H1 (cell line): Measurements from ENCODE around the gene CFAP221. TPM values are rescaled to one million over a fixed set of nuclear protein-coding genes. Genes with fewer than 3 reads are reported as not detected.
A peak's percentile ranks its signal among the peaks of the same experiment; 100 is the strongest.

Source experiments
- ASH2L ChIP-seq: fragments of 200-600, 300-600 bp; sonication (generic); IDR thresholded peaks from one replicate; pipeline ENCODE4 v1.7.1; 2017; ENCODE audit warnings: low read length
- CHD2 ChIP-seq: IDR thresholded peaks from 2 replicates; pipeline ENCODE4 v1.6.1; 2012; ENCODE audit warnings: low read length, improper control_type of control experiment
- EP300 ChIP-seq, 2 experiments: IDR thresholded peaks; 1 replicate in 1 of 2; 2 replicates in 1 of 2; pipeline ENCODE4 v1.6.1; 2011 to 2012; ENCODE audit warnings: low read depth in 2 of 2, low read length in 2 of 2, mild to moderate bottlenecking in 2 of 2, borderline replicate concordance in 1 of 2, inconsistent platforms in 1 of 2, moderate library complexity in 1 of 2
- EZH2 ChIP-seq: fragments of 200-600 bp; sonication (generic); IDR thresholded peaks from 2 replicates; pipeline ENCODE4 v1.7.1; 2012; ENCODE audit warnings: low read depth, mild to moderate bottlenecking, moderate library complexity, low read length, inconsistent platforms; ENCODE audit not compliant: severe bottlenecking
- HDAC2 ChIP-seq, 2 experiments: fragments of 300-600 bp in 1 of 2; sonication (generic) in 1 of 2; IDR thresholded peaks; 2 replicates each; pipeline ENCODE4 v1.6.1; 2011 to 2012; ENCODE audit warnings: low read depth in 2 of 2, low read length in 2 of 2, mild to moderate bottlenecking in 2 of 2, moderate library complexity in 2 of 2, borderline replicate concordance in 1 of 2, inconsistent platforms in 1 of 2
- PHF8 ChIP-seq: fragments of 200-600 bp; sonication (generic); conservative IDR thresholded peaks from 2 replicates; pipeline ENCODE4 v1.7.1; 2012; ENCODE audit warnings: low read depth, mild to moderate bottlenecking, inconsistent platforms, low read length, moderate library complexity
- SIX5 ChIP-seq: IDR thresholded peaks from 2 replicates; pipeline ENCODE4 v1.6.1; 2011; ENCODE audit warnings: mild to moderate bottlenecking, low read depth, low read length
- SUZ12 ChIP-seq: fragments of 200-600 bp; sonication (generic); IDR thresholded peaks from 2 replicates; pipeline ENCODE4 v1.6.1; 2012; ENCODE audit warnings: mild to moderate bottlenecking, inconsistent platforms, low read length, moderate library complexity, mixed read lengths
- YY1 ChIP-seq: IDR thresholded peaks from 2 replicates; pipeline ENCODE4 v1.6.1; 2011; ENCODE audit warnings: low read depth, mild to moderate bottlenecking, low read length
- polyA plus RNA-seq, 7 experiments: library from polyadenylated mRNA; depleted of rRNA in 3 of 7; stranded (reverse) in 5 of 7; unstranded in 2 of 7; fragments of >200 nt in 5 of 7; fragments of 200-250 nt in 2 of 7; gene quantifications; 1 replicate in 5 of 7; 2 replicates in 1 of 7; 4 replicates in 1 of 7; pipeline versions ENCODE4 v1.2.1 to v1.2.3, GENCODE V29; 2011 to 2013; ENCODE audit warnings: missing spikeins in 2 of 7, mixed read lengths in 2 of 7
- total RNA-seq: library from RNA; stranded (reverse); fragmentation: NEBNext Ultra II Directional; extraction: Animal tissue kit (Norgen Biotek cat#: 25700); gene quantifications from 2 replicates; pipeline ENCODE4 v1.2.1, GENCODE V29; 2021
- TF ChIP-seq, protein P1 (sequence below): IDR thresholded peaks from 2 replicates; pipeline ENCODE4 v1.6.1; 2011; ENCODE audit warnings: low read length, improper control_type of control experiment

Gene CFAP221
- total and polyA plus RNA-seq, 2 of the 8 experiments (the other 6 are each of a cell fraction or from before 2014, with no cell fraction given): 0.14 to 0.71 TPM

DNA sequence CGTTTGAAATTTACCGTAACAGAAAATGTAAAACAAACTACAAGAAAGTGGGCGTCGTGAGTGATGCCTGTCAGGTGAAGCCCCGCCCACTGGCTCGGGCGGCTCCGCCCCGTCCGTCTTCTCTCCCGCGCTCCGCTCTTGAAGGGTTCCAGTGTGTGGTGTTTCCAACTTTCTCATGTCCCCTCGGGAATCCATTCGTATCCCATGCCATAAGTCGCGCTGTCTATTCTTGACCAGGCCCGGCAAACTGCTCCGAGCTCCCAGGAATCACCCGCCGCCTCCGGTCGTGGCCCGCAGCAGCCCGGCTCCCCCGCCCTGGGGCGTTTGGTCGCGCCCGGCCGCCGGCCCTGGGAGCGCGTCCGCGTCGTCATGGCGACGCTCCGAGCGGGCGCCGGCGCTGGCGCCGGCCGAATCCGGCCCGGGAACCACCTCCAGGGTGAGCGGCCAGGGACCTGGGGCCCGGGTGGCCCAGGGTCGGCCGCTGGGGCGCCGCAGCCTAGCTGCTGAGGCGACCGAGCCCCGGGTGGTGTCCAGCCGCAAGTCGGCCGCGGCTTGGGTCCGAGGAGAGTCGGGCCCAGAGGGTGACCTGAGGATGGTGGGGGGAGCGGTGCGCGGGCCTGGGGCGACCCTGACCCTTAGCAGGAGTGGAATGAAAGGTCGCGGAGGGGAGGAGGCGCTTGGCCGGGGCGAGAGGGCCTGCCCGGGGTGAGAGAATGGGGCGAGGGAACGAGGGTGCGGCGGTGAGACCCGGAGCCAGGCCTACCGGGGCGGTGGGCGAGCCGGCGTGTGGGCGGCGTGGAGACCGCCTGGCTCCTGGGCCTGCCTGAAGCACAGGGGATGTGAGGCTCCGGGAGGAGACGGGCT is at the start of gene CFAP221 (continued):
- TF ChIP-seq ASH2L (peak; percentile 83), SUZ12 (no peak), HDAC2 (IDR thresholded peaks at IDR 0.05; ENCODE audit: borderline replicate concordance in 1 of 2, low read depth in 2 of 2, low read length in 2 of 2) (peak; percentile 55 to 84; a peak in 2 of 4 replicates), CHD2 (no peak), YY1 (peak; percentile 32; the same call in 1 of the 2 replicates), EP300 (IDR thresholded peaks at IDR 0.05; ENCODE audit: borderline replicate concordance in 1 of 2, low read depth in 2 of 2, low read length in 2 of 2) (peak in 1 of 2 experiments; percentile 99; a peak in 2 of 3 replicates), SIX5 (peak; percentile 21; the same call in 1 of the 2 replicates), PHF8 (peak; percentile 50), EZH2 (no peak)
- TF ChIP-seq, protein P1, sequence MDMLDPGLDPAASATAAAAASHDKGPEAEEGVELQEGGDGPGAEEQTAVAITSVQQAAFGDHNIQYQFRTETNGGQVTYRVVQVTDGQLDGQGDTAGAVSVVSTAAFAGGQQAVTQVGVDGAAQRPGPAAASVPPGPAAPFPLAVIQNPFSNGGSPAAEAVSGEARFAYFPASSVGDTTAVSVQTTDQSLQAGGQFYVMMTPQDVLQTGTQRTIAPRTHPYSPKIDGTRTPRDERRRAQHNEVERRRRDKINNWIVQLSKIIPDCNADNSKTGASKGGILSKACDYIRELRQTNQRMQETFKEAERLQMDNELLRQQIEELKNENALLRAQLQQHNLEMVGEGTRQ: no peak
